Breast epithelium (tissue), 3 donors: Measurements from ENCODE around the gene ZNF202.

Experiments
- POLR2A ChIP-seq: fragments of 450-650 bp; IDR thresholded peaks from one replicate; pipeline ENCODE4 v1.6.1; 2016; ENCODE audit warnings: antibody characterized with exemption, mild to moderate bottlenecking, moderate library complexity
- POLR2AphosphoS5 ChIP-seq, 3 donors: sonication (generic); formaldehyde crosslinking; IDR thresholded peaks; one replicate each; pipeline ENCODE4 v1.6.1; 2017; ENCODE audit warnings: antibody characterized with exemption in 3 of 3
- TF ChIP-seq, protein P1 (sequence below), 3 donors: fragments of 450-650 bp; IDR thresholded peaks; one replicate each; pipeline ENCODE4 v1.5.1; 2016 to 2017; ENCODE audit warnings: antibody characterized with exemption in 3 of 3, mild to moderate bottlenecking in 3 of 3, moderate library complexity in 3 of 3

DNA sequence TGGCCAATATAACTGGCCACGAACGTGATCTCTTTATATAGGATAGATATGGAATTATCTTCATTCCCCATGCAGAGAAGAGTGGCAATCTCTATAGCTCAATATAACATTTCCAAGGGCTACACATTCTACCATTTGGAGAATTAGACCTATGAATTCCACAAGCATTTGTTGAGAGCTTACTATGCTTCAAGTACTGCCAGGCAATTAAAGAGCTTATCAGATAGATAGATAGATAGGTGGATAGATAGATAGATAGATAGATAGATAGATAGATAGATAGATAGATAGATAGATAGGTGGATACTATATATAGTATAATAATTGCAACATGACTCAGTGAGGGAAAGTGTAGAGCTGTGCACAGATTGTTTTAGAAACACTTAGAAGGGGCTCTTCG, 14.4 kb upstream of the ZNF202 start:
- TF ChIP-seq, protein P1, sequence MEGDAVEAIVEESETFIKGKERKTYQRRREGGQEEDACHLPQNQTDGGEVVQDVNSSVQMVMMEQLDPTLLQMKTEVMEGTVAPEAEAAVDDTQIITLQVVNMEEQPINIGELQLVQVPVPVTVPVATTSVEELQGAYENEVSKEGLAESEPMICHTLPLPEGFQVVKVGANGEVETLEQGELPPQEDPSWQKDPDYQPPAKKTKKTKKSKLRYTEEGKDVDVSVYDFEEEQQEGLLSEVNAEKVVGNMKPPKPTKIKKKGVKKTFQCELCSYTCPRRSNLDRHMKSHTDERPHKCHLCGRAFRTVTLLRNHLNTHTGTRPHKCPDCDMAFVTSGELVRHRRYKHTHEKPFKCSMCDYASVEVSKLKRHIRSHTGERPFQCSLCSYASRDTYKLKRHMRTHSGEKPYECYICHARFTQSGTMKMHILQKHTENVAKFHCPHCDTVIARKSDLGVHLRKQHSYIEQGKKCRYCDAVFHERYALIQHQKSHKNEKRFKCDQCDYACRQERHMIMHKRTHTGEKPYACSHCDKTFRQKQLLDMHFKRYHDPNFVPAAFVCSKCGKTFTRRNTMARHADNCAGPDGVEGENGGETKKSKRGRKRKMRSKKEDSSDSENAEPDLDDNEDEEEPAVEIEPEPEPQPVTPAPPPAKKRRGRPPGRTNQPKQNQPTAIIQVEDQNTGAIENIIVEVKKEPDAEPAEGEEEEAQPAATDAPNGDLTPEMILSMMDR (IDR thresholded peaks at IDR 0.05): no peak
- TF ChIP-seq POLR2A (no peak), POLR2AphosphoS5 (IDR thresholded peaks at IDR 0.05) (no peak)
